A204.1 (cell line): Measurements from ENCODE around the gene WDR44.
"Not testable (repeated sequence)": the region's sequence is repeated elsewhere in the genome, so short reads cannot be mapped to it uniquely, and the experiment has no call there.

ENCODE experiments used
- FAIRE-seq: peaks from 2 replicates; lab custom pipeline; 2012; peaks lifted over from hg19 to GRCh38; lab: Jason Lieb, UNC

The WDR44 gene, protein sequence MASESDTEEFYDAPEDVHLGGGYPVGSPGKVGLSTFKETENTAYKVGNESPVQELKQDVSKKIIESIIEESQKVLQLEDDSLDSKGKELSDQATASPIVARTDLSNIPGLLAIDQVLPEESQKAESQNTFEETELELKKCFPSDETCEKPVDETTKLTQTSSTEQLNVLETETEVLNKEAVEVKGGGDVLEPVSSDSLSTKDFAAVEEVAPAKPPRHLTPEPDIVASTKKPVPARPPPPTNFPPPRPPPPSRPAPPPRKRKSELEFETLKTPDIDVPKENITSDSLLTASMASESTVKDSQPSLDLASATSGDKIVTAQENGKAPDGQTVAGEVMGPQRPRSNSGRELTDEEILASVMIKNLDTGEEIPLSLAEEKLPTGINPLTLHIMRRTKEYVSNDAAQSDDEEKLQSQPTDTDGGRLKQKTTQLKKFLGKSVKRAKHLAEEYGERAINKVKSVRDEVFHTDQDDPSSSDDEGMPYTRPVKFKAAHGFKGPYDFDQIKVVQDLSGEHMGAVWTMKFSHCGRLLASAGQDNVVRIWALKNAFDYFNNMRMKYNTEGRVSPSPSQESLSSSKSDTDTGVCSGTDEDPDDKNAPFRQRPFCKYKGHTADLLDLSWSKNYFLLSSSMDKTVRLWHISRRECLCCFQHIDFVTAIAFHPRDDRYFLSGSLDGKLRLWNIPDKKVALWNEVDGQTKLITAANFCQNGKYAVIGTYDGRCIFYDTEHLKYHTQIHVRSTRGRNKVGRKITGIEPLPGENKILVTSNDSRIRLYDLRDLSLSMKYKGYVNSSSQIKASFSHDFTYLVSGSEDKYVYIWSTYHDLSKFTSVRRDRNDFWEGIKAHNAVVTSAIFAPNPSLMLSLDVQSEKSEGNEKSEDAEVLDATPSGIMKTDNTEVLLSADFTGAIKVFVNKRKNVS

DNA sequence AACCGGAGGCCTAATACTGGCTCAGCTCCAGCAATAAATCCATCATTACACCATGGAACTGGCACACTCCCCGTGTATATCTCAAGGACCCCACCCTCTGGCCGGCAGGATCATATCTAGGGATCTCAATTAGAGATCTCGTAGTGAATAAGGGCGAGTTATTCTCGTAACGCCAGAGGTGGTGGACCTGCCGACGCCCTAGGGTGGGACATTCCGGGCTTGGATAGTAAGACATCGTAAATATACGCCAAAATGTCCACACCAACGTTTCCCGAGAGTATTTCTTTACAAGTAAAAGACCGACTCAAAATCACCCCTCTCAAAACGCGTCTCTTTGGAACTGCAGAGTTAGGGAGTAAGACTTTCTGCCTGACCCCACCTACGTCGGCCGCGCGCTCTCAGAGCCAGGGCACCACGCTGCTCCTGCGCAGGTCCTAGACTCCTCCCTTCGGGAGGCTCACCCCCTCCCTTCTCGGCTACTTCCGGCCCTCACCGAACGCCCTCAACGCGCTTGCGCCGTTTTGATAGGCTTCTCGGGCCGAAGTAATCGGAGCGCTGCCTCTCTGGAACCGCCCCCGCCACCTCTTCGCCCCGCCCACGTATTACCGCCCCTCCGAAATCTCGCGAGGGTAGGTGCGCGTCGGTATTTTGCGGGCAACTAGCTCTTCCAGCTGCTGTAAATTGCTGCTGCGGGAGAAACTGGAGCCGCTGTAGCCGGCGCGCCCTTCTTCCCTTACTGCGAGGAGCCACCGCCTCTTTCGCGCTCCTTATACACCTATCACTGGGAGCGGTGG is at the start of gene WDR44:
WDR44 (plus strand) TSS at position 643 of the 794 bp plus-strand sequence. CDS start 398 bp downstream, outside the sequence.
- peak; percentile 82 for FAIRE-seq

DNA sequence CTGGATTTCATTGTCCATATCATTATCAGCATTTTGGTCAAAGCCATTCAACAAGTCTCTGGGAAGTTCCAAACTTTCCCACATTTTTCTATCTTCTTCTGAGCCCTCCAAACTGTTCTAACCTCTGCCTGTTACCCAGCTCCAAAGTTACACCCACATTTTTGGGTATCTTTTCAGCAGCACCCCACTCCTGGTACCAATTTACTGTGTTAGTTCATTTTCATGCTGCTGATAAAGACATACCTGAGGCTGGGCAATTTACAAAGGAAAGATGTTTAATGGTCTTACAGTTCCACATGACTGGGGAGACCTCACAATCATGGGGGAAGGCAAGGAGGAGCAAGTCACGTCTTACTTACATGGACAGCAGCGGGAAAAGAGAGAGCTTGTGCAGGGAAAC is 40.1 kb upstream of the WDR44 start:
- FAIRE-seq = not testable (repeated sequence)

DNA sequence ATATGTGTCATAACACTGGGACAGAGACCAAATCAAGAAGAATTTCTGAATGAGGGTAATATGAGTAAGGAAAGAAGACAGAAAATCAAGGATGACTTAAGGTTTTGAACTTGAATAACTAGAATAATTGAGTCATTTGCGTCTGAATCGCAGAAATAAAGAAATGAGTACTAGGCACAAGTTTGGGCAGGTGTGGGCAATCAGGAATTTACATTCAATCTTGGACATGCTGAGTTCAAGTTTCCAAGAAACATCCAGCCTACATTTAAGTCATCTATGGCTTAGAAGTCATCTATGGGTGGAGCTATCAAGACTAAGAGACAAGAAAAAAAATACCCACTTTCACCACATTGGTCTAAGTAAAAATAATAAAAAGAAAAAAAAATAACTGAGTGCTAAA is 30.4 kb upstream of the WDR44 start:
- FAIRE-seq = no peak

DNA sequence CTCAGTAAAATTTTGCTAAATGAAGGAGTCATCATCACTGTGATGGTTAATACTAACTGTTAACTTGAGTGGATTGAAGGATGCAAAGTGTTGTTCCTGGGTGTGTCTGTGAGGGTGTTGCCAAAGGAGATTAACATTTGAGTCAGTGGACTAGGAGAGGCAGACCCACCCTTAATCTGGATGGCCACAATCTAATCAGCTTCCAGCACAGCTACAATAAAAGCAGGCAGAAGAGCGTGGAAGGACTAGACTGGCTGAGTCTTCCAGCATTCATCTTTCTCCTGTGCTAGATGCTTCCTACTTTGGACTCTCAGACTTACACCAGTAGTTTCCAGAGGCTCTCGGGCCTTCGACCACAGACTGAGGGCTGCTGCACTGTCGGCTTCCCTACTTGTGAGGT is 21.3 kb upstream of the WDR44 start:
- FAIRE-seq = no peak

DNA sequence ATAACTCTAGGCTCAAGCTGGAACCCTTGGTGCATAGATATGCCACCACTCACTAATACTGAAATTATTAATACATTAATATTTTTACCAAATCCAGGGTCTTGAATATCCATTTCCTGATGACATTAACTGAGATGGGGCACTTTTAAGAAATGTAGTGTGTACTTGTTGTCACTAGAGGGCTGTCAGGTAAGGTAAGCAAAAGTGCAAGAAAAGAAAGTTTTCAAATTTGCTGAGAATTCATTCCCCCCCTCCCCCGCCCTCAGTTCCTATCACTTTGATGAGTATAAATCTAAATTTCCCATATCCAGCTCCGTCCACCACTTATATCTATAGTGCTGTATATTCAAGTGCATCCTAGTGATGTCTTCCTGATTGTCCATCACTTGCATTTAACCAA is 20.5 kb upstream of the WDR44 start:
- no peak for FAIRE-seq

DNA sequence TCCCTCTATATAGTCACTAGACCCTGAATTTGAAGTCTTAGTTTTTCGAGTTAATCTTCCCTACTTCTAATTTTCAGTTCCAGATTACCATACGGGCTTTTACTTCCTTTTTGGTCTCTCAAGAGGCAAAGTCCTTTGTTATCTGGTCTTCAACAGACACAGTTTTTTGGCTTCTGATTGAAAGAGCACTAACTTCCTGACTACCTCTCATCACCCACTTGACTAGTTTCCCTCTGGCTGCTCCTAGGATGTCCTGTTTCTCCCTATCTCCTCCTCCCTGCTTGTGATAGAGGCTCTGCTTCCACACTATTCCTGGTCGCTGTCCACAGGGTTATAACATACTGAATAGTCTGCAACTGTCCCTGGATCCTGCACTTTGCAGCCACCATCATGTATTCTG is 16.7 kb upstream of the WDR44 start:
- FAIRE-seq = no peak

DNA sequence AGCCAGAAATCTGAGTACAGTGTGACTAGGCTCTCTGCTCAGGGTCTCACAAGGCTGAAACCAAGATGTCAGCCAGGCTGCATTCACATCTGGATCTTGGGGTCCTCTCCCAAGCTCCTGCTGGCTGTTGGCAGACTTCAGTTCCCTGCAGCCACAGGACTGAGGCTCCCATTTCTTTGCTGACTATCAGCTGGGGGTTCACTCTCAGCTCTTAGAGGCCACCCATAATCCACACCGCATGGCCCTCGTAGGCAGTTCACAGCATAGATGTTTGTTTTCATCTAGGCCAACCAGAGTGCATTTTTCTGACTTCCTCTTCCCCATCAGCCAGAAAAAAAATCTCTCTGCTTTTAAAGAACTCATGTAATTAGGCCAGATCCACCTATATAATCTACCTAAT is 8.2 kb upstream of the WDR44 start:
- FAIRE-seq = no peak

DNA sequence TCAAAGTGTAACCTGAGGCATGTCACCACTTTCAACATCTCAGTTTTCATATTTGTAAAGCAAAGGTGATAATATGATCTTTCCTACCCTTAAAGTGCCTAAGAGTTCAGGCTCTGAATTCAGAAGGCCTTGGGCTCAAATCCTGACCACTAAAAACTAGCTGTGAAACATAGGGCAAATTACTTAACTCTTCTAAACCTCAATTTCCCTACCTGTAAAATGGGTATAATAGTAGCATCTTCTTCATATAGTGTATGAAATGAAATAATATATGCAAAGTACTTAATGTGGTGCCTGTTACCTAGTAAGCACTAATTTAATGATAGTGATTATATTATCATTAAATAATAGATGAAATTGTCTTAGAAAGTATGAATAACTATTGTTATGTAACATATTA is 7.0 kb upstream of the WDR44 start:
- no peak for FAIRE-seq

DNA sequence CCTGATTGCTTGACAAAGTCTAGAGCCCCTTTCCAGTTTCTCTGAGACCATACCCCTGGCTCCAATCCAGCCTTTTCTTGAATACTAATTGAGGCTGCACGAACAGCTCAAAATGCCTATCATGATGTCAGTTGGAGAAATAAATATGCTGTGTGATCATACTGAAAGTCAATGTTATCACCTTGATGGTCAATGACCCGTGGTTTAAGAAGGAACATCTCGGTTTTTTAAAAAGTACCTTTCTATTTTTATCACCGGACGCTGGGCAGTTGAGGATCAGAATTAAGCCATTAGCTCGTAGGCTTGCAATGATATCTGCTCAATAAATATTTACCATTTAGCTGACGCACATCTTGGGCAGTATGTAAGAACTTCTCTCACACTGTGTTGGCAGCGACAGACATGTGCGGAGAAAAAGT is 852 bp upstream of the WDR44 start:
- FAIRE-seq = no peak

DNA sequence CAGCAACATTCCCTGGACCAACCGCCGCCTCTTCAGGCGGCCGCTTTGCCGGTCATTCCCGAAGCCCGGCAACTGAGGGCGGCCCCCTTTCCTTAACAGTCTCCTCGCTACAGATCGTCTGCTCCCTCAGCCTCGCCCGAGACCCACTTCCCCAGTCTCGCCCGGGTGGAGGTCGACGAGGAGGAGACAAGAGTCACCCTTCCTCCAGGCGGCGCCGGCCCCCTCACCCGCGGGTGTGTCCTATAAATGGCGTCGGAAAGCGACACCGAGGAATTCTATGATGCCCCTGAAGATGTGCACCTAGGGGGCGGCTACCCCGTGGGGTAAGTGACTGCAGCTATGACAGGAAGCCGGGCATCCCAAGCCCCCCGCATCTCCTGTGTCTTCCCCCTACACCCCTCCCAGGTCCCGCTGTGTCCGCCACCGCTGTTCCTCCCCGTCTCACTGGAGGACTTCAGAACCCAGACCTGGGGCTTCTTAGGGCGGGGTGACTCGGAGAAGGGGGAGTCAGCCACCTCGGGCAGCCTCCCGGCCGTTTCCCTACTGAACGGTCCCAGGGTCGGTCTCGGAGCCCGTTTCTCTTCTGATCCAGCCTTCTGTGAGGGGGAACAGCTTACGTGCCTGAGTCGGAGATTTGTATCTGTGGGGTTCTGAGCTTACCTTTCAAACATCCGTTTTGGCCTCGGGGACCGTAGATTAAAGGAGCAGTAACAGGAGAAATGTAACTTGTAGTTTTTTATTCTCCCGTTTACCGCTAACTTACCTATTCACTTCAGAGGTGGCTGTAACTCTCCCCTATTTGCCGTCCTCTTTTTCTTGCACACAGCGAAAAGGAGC is 570 bp downstream of the WDR44 start:
- FAIRE-seq = no peak

DNA sequence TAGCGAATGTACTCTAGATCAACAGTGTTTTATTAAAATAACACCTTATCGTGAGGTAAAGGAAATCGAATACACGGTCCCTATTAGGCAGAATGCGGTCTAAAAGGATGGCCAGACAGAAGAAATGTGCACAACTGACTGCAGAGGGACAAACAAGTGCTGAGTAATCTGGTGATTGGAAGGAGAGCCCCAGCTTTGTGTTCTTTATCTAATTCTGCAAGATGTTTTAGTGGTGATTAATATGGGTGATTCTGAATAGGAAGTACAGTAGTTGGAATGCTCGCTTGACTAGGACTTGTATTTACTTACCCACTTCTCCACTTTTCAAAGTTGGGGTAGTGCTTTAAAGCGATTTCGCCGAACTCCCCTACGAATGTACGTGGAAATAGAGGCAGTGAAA is 1.2 kb downstream of the WDR44 start:
- FAIRE-seq = no peak

DNA sequence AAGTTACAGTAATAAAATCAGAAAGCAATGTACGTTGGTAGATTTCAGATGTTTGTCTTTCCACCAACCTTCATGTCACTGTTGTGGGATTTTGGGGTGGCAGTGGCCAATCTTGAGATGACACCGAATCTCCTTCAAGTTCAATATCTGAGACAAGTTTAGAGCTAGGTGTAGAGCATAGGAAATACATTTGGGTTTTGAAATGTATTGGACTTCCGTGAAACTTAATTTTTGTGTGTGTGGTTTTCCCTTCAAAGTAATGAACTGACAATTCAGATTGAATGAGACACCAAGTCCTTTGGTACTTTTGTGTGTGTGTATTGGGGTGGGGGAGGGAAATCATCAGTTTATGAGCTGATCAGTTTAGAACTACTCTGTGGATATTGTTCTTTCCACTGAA is 1.8 kb downstream of the WDR44 start:
- FAIRE-seq = no peak

DNA sequence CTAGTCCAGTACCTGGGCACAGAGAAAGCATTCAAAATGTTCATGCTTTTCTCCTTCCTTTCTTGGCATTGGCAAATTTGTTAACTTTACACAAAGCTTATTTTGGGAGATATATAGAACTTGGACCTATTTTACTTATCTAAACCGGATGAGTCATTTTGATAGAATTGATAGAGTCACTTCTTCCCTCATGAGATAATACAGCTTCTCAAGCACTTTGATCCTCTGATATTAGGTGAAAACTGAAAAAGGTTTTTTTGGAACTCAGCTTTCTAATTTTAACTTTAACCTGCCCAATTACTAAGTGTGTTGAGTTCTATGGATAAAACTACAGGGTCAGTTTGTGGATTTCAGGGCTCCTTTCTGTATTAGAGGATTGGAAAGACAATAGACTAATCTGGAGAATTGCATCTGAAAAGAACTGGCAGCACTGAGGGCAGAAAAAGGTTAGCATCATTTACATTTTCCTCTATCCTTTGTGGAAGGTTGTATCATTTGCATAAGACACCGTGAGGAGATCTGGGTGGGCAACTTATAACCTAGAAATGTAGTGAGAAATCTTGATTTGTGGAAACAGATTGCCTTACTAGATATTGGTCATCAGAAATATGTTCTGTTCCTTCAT is 2.4 kb downstream of the WDR44 start:
- no peak for FAIRE-seq

DNA sequence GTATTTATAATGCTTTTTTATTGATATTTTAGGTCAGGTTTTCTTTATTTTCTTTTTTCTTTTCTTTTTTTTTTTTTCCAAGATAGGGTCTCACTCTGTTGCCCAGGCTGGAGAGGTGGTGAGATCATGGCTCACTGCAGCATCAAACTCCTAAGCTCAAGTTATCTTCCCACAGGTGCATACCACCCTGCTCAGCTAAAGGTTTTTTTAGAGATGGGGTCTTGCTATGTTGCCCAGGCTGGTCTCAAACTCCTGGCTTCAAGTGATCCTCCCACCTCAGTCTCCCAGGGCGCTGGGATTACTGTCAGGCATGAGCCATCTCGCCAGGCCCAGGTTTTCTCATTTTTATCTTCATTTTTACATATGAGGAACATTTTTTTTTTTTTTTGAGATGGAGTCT is 3.3 kb downstream of the WDR44 start:
- no peak for FAIRE-seq

DNA sequence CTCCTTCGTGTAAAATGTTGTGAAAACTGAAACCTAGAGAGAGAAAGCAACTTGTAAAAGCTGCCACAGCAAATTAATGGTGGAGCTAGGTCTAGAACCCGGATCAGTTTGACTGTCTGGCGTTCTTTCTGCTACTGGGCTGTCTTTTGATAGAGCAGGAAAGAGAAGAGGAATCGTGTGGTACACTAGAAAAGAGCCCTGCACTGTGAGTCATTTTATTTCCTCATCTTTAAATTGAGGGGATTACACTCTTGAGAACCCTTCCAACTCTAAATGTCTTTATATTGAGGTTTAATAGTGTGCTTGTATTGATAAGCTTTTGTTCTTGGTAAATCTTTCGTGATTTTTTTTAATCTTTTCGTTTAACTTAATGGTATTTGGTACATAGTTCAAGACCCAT is 4.3 kb downstream of the WDR44 start:
- FAIRE-seq = no peak

DNA sequence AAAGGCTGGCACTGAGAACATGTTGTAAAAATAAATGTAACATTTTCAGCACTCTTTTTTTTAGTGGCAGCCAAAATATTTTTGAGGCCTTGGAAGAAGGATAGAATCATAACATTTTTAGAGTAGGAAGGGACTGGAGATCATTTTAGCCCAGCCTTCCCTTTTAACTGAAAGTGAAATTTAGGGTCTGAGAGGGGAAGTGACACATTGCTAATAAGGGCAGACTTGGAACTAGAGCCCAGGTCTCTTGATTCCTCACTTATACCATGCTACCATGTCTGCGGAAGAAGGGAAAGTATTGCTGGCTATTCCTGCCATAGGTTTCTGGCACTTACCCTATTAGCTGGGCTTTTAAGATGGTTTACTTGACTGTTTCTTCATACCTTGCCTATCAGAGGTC is 4.8 kb downstream of the WDR44 start:
- no peak for FAIRE-seq

DNA sequence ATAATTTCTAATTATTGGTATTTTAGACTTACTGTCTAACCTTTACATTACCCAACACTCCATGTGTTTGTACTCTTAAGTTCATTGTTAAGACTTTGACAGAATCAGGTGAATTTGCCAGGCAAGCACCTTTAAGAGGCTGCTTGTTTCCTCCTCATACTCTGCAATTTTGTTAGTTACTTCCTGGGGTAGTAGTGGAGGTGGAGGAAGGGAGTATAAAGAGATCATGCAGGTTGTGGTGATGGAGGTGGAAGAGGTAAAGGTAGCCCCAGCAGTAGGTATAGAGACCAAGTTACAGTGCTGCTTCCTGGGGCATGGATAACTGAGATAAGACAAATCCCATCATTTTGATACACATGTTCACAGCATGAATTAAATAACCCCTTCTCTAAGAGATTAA is 6.7 kb downstream of the WDR44 start:
- no peak for FAIRE-seq

DNA sequence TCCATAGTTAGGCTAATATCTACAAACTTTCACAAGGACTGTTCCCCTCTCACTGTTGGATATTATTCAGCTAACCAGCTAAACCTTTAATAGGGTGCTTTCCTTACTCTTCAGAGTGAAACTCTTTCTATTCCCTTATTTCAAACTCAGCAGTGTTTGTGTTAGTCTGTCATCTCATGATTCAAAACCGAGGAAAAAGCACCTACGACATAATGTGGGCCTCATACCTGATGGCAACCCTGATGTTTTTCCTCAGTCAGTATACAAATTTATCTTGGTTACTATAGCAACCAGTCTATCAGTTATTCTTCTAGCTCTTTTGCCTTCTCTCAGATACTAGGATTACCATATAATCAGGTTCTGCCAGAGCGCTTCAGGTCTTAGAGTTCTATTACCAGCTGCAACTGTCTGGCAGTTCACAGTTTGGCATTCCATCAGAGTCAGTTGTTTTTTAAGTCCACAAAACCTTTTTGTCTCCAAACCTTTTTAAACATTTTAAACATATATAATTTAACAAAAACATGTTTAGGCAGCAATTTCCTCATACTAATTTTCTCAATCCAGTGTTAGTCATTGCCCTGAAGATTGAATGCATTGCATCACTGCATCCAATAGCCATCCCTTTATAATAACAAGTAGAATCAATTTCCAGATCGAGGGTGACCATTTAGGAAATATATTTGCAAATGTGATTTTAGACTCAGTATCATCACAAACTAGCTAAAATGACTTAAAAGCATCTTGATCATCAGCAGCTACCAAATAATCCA is 7.4 kb downstream of the WDR44 start:
- FAIRE-seq = no peak

DNA sequence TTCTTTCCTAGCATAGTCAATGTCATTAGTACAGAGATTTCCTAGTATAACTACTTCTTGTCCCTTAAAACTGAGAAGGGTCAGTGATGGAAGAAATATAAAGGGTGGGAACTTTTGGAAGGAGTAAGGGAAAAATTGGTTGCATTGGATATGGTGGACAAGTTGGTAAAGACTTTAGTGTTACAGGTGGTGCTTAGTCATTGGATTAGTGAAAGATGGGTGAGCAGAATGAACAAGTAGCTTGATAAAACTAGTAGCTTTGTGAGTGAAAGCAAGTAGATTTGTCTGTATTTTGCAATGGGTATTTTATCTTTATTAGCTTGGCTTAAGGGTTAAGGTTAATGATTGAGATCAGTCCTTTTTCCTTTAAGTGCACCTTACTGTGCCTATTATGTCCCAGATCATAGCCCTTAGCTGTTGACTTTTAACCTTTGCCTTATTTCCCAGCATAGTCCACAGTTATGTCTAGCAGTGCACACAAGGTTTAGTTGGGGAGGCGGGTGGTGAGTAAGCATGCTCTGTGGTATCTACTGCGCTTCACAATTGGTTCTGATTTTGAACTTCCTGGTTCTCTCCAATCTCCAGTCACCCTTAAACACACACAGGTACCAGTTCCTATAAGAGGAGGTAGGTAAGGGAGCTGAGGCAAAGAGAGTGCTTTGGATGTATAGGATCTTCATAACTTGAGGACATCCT is 9.5 kb downstream of the WDR44 start:
- no peak for FAIRE-seq
